DMS53 treated with DMSO at 0.1 percent for 48 hours (cell line): ENCODE data around the gene PHF3.
A peak's percentile ranks its signal among the peaks of the same experiment; 100 is the strongest.

Experiments
- DNase-seq: peaks from one replicate; lab custom pipeline; 2025; ENCODE audit not compliant: unreplicated experiment; lab: John Stamatoyannopoulos, UW

Gene PHF3

GRCh38 chr6:63635588-63636517 is at the start of gene PHF3:
PHF3 (plus strand) TSS chr6:63635802; CDS start chr6:63646552, 10,750 bp downstream.
- DNase-seq = peak; percentile 86

- DNase-seq = no peak
These were observed 45.6 kb upstream of the PHF3 start for GRCh38 chr6:63589952-63590411.

GRCh38 chr6:63592886-63593285 is 42.7 kb upstream of the PHF3 start:
- no peak for DNase-seq

- DNase-seq = peak; percentile 41
These were observed 38.2 kb upstream of the PHF3 start for GRCh38 chr6:63597141-63598048.

- DNase-seq = peak; percentile 87
These were observed 37.3 kb upstream of the PHF3 start for GRCh38 chr6:63598049-63599036.

- no peak for DNase-seq
These were observed 36.4 kb upstream of the PHF3 start for GRCh38 chr6:63599243-63599642.

- DNase-seq = no peak
These were observed 35.5 kb upstream of the PHF3 start for GRCh38 chr6:63600136-63600535.

GRCh38 chr6:63609231-63609630 is 26.4 kb upstream of the PHF3 start:
- DNase-seq = no peak

- no peak for DNase-seq
These were observed 24.7 kb upstream of the PHF3 start for GRCh38 chr6:63610944-63611343.

GRCh38 chr6:63611560-63611959 is 24.0 kb upstream of the PHF3 start:
- no peak for DNase-seq

- DNase-seq = no peak
These were observed 20.0 kb upstream of the PHF3 start for GRCh38 chr6:63615590-63615989.

GRCh38 chr6:63624091-63624490 is 11.5 kb upstream of the PHF3 start:
- DNase-seq = no peak

GRCh38 chr6:63630466-63630865 is 5.1 kb upstream of the PHF3 start:
- DNase-seq = no peak

- no peak for DNase-seq
These were observed 972 bp upstream of the PHF3 start for GRCh38 chr6:63634630-63635029.

GRCh38 chr6:63635215-63635587 is 401 bp upstream of the PHF3 start:
- DNase-seq = no peak

- peak; percentile 28 for DNase-seq
These were observed 968 bp downstream of the PHF3 start for GRCh38 chr6:63636518-63637021.

GRCh38 chr6:63637865-63638445 is 2.4 kb downstream of the PHF3 start:
- no peak for DNase-seq

- no peak for DNase-seq
These were observed 4.5 kb downstream of the PHF3 start for GRCh38 chr6:63640062-63640461.

- DNase-seq = no peak
These were observed 8.3 kb downstream of the PHF3 start for GRCh38 chr6:63643862-63644261.
